Muscle of leg (tissue), 11 donors: ENCODE results near the gene LAMC2. TPM values are rescaled to one million over a fixed set of nuclear protein-coding genes. Genes with fewer than 3 reads are reported as not detected.
"Not testable (repeated sequence)": the region's sequence is repeated elsewhere in the genome, so short reads cannot be mapped to it uniquely, and the experiment has no call there.

Source experiments
- DNase-seq: peaks from one replicate; pipeline ENCODE4 v3.0.0; 2013
- H3K27ac ChIP-seq: one replicate; pipeline ENCODE4 v1.5.1; 2013; ENCODE audit warnings: mild to moderate bottlenecking, low read length, control low read depth
- H3K27me3 ChIP-seq: one replicate; pipeline ENCODE4 v1.6.1; 2013; ENCODE audit warnings: low read length; ENCODE audit not compliant: control insufficient read depth, insufficient read depth
- H3K36me3 ChIP-seq: one replicate; pipeline ENCODE4 v1.6.1; 2013; ENCODE audit warnings: low read length; ENCODE audit not compliant: control insufficient read depth, insufficient read depth
- H3K4me1 ChIP-seq: one replicate; pipeline ENCODE4 v1.6.1; 2013; ENCODE audit warnings: low read length; ENCODE audit not compliant: control insufficient read depth, insufficient read depth
- H3K4me3 ChIP-seq: one replicate; pipeline ENCODE4 v1.5.1; 2013; ENCODE audit warnings: low read length, control low read depth
- H3K9me3 ChIP-seq: replicated peaks from 2 replicates; pipeline ENCODE4 v1.6.1; 2013; ENCODE audit warnings: low read depth, low read length; ENCODE audit not compliant: control insufficient read depth
- WGBS: methylation state at CpG from one replicate; pipeline ENCODE4 v1.1.5; 2013; ENCODE audit warnings: missing lambda C conversion rate; ENCODE audit not compliant: insufficient coverage; 5-methylcytosine and 5-hydroxymethylcytosine counted together
- polyA plus RNA-seq, 8 donors: library from polyadenylated mRNA; unstranded; fragments of 120-200 nt; gene quantifications; one replicate each; pipeline versions ENCODE4 v1.2.1 to v1.2.3, GENCODE V29; 2013; ENCODE audit warnings: inconsistent platforms in 1 of 8, low replicate concordance in 1 of 8; ENCODE audit not compliant: insufficient read length in 8 of 8, insufficient read depth in 1 of 8
- total RNA-seq: library from RNA; stranded (reverse); fragments of 120-200 nt; gene quantifications from one replicate; pipeline ENCODE4 v1.2.4, GENCODE V29; 2013

The LAMC2 gene
- total and polyA plus RNA-seq, 9 donors: 0.71 to 6.0 (median 2.7) TPM

GRCh38 chr1:183234660-183235476 lies 48.8 kb downstream of the LAMC2 start:
- no peaks in the 10 kb centered on the region for H3K9me3 ChIP-seq
- H3K4me3 ChIP-seq: peak overlapping the region; percentile 25
- WGBS: 0% methylated on average over 3 of the region's 15 CpGs
- H3K36me3 ChIP-seq: no peaks in the 10 kb centered on the region
- no peaks in the 10 kb centered on the region for H3K27me3 ChIP-seq
- DNase-seq: peak; percentile 98
- H3K4me1 ChIP-seq: peaks cover 24% of the 10 kb centered on the region
- H3K27ac ChIP-seq: peak overlapping the region; percentile 96

- Histone ChIP-seq H3K27me3 (no peaks in the 10 kb centered on the region), H3K9me3 (no peaks in the 10 kb centered on the region), H3K4me3 (no peak overlapping the region), H3K4me1 (peaks cover 30% of the 10 kb centered on the region), H3K27ac (peak overlapping the region; percentile 96), H3K36me3 (no peaks in the 10 kb centered on the region)
- 74% methylated on average over 6 of the region's 14 CpGs for WGBS
- no peak for DNase-seq
Measured at GRCh38 chr1:183235503-183235902, 49.4 kb downstream of the LAMC2 start.

GRCh38 chr1:183236158-183236725 lies 50.2 kb downstream of the LAMC2 start:
- WGBS: 83% methylated on average over 2 of the region's 6 CpGs
- H3K36me3 ChIP-seq: no peaks in the 10 kb centered on the region
- no peak for DNase-seq
- no peaks in the 10 kb centered on the region for H3K27me3 ChIP-seq
- H3K27ac ChIP-seq: no peak overlapping the region
- H3K9me3 ChIP-seq: no peaks in the 10 kb centered on the region
- peaks cover 37% of the 10 kb centered on the region for H3K4me1 ChIP-seq
- no peak overlapping the region for H3K4me3 ChIP-seq

DNA sequence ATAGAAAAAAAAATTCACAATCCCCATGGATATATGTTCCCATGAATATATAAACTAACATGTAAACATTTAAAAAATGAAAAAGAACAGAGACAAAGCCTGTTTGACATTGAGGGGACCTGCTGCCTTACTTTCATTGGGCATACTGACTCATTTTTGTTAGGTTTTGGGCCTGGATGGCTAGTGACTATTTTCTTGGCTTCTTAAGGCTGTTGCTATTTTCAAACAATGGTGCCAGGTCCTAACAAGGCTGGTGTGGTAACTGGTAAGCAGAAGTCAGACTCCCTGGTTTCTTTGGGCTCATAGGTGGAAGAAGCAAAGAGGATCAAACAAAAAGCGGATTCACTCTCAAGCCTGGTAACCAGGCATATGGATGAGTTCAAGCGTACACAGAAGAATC lies 51.0 kb downstream of the LAMC2 start:
- Histone ChIP-seq H3K4me1 (peaks cover 42% of the 10 kb centered on the region), H3K36me3 (no peaks in the 10 kb centered on the region), H3K4me3 (no peak overlapping the region), H3K27me3 (no peaks in the 10 kb centered on the region), H3K27ac (no peak overlapping the region), H3K9me3 (no peaks in the 10 kb centered on the region)
- 100% methylated on average over 1 of the region's 2 CpGs for WGBS
- no peak for DNase-seq

- H3K4me1 ChIP-seq: peaks cover 49% of the 10 kb centered on the region
- H3K27me3 ChIP-seq: no peaks in the 10 kb centered on the region
- no peaks in the 10 kb centered on the region for H3K9me3 ChIP-seq
- no peak overlapping the region for H3K27ac ChIP-seq
- WGBS: 93% methylated on average over 2 of the region's 2 CpGs
- H3K4me3 ChIP-seq: no peak overlapping the region
- no peak for DNase-seq
- H3K36me3 ChIP-seq: no peaks in the 10 kb centered on the region
Measured at GRCh38 chr1:183238071-183238470, 52.0 kb downstream of the LAMC2 start.

- Histone ChIP-seq H3K4me1 (peaks cover 55% of the 10 kb centered on the region), H3K9me3 (no peaks in the 10 kb centered on the region), H3K27ac (peak overlapping the region; percentile 81), H3K27me3 (no peaks in the 10 kb centered on the region), H3K36me3 (no peaks in the 10 kb centered on the region), H3K4me3 (no peak overlapping the region)
- 68% methylated on average over 6 of the region's 7 CpGs for WGBS
- DNase-seq: no peak
Measured at GRCh38 chr1:183239220-183239742, 53.2 kb downstream of the LAMC2 start.

DNA sequence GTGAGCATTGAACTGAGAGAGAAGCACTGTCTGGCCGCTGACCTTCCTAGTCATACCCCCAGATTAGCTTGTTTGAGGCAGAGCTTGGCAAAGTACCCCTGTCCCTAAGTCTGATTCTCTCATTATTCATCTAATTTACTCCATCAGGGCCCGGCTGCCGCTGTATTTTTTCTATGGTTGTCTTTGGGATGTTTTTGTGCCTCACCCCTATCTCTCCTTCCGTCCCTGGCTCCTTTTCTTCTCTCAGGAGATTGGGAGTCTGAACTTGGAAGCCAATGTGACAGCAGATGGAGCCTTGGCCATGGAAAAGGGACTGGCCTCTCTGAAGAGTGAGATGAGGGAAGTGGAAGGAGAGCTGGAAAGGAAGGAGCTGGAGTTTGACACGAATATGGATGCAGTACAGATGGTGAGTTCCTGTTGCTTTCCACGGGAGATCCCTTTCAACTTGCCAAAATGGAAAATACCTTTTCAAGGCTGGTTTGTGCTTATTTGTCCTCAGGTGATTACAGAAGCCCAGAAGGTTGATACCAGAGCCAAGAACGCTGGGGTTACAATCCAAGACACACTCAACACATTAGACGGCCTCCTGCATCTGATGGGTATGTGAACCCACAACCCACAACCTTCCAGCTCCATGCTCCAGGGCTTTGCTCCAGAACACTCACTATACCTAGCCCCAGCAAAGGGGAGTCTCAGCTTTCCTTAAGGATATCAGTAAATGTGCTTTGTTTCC lies 53.9 kb downstream of the LAMC2 start:
- H3K27me3 ChIP-seq: no peaks in the 10 kb centered on the region
- no peak overlapping the region for H3K4me3 ChIP-seq
- H3K9me3 ChIP-seq: no peaks in the 10 kb centered on the region
- peak overlapping the region; percentile 81 for H3K27ac ChIP-seq
- H3K36me3 ChIP-seq: no peaks in the 10 kb centered on the region
- DNase-seq: peak; percentile 96
- H3K4me1 ChIP-seq: peaks cover 52% of the 10 kb centered on the region
- 39% methylated on average over 4 of the region's 8 CpGs for WGBS

- H3K36me3 ChIP-seq: no peaks in the 10 kb centered on the region
- DNase-seq: no peak
- 60% methylated on average over 1 of the region's 4 CpGs for WGBS
- H3K4me3 ChIP-seq: no peak overlapping the region
- peaks cover 49% of the 10 kb centered on the region for H3K4me1 ChIP-seq
- H3K27ac ChIP-seq: peak overlapping the region; percentile 81
- H3K27me3 ChIP-seq: no peaks in the 10 kb centered on the region
- no peaks in the 10 kb centered on the region for H3K9me3 ChIP-seq
Measured at GRCh38 chr1:183240526-183240825, 54.4 kb downstream of the LAMC2 start.

DNA sequence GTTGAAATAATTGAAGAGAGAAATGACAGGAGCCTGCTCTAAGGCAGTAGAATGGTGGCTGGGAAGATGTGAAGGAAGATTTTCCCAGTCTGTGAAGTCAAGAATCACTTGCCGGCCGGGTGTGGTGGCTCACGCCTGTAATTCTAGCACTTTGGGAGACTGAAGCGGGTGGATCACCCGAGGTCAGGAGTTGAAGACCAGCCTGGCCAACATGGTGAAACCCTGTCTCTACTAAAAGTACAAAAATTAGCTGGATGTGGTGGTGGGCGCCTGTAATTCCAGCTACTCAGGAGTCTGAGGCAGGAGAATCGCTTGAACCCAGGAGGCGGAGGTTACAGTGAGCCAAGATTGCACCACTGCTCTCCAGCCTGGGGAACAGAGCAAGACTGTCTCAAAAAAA lies 54.8 kb downstream of the LAMC2 start:
- WGBS: 96% methylated on average over 4 of the region's 8 CpGs
- H3K4me3 ChIP-seq, H3K27me3 ChIP-seq, DNase-seq, H3K9me3 ChIP-seq, H3K36me3 ChIP-seq: not testable (repeated sequence)
- Histone ChIP-seq H3K27ac (peak overlapping the region; percentile 81), H3K4me1 (peaks cover 47% of the 10 kb centered on the region)

DNA sequence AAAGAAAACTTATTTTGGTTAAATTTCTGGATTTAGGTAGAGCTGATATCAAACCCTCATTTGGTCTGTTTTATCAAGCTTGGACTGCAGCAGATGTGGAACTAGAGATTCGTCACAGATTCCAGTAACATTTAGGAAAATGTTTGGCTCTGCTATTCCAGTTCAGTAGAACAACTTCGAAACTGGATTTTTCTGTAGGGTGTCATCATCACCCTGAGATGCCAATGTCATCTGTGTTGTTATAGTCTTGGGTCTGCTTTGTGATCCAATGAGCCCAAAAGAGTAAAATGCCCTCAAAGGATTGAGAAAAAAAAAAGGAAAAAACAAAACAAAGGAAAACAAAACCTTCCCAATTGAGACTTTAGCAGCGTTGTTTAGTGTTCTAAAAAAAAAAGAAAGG lies 55.4 kb downstream of the LAMC2 start:
- Histone ChIP-seq H3K9me3 (no peaks in the 10 kb centered on the region), H3K27ac (peak overlapping the region; percentile 67), H3K36me3 (no peaks in the 10 kb centered on the region), H3K4me1 (peaks cover 47% of the 10 kb centered on the region), H3K27me3 (no peaks in the 10 kb centered on the region), H3K4me3 (no peak overlapping the region)
- WGBS: 28% methylated on average over 2 of the region's 3 CpGs
- DNase-seq: peak; percentile 76
